OCI-LY7 (cell line): ENCODE results near the gene LRIG1.

ENCODE experiments used
- CTCF ChIP-seq: fragments of 200-600 bp; sonication (generic); conservative IDR thresholded peaks from 2 replicates; pipeline ENCODE4 v1.5.1; 2014; ENCODE audit warnings: mild to moderate bottlenecking, antibody characterized with exemption, low read length, moderate library complexity, mixed read lengths
- EZH2phosphoT487 ChIP-seq: fragments of 200-600 bp; sonication (generic); IDR thresholded peaks from 2 replicates; pipeline ENCODE4 v1.6.1; 2018; ENCODE audit warnings: low read depth, borderline replicate concordance, mild to moderate bottlenecking, mixed run types, antibody characterized with exemption, low read length, moderate library complexity, mixed read lengths

GRCh38 chr3:66497288-66497984, 3.4 kb downstream of the LRIG1 start:
- TF ChIP-seq CTCF (no peak), EZH2phosphoT487 (no peak)
